SK-N-SH (cell line): ENCODE measurements around the gene STX17. TPM values are rescaled to one million over a fixed set of nuclear protein-coding genes. Genes with fewer than 3 reads are reported as not detected.

Experiments
- CTCF ChIA-PET: fragments of 300-600, 350-600 bp; formaldehyde crosslinking; extraction: SDS; loops from one replicate; lab custom pipeline; 2021; lab: Yijun Ruan, JAX
- POLR2A ChIA-PET: fragments of 350-600 bp; sonication (Branson Sonifier 250); formaldehyde crosslinking; extraction: SDS; loops from one replicate; lab custom pipeline; 2020; ENCODE audit warnings: antibody characterized with exemption, inconsistent platforms; lab: Yijun Ruan, JAX
- DNase-seq: peaks from one replicate; pipeline ENCODE4 v3.0.0; 2012
- H2AFZ ChIP-seq: fragments of 200-600 bp; sonication (generic); 2 replicates; pipeline ENCODE4 v1.8.1; 2016; ENCODE audit warnings: antibody characterized with exemption, mild to moderate bottlenecking, low read depth
- H3F3A ChIP-seq: fragments of 200-600 bp; sonication (generic); replicated peaks from 2 replicates; pipeline ENCODE3; 2016; ENCODE audit warnings: antibody characterized with exemption, mild to moderate bottlenecking; ENCODE audit not compliant: insufficient read depth
- H3K27ac ChIP-seq, 2 experiments: fragments of 200-500 bp in 1 of 2; fragments of 200-600 bp in 1 of 2; sonication (Bioruptor generic) in 1 of 2; sonication (generic), shearing (Covaris generic) in 1 of 2; 2 replicates each; pipeline versions ENCODE4 v1.5.1 to v1.6.1; 2014 to 2016; ENCODE audit warnings: low read depth in 2 of 2, inconsistent platforms in 1 of 2, low read length in 1 of 2, mild to moderate bottlenecking in 1 of 2, mixed read lengths in 1 of 2
- H3K27me3 ChIP-seq: fragments of 200-600 bp; sonication (generic), shearing (Covaris generic); 2 replicates; pipeline ENCODE4 v1.6.1; 2016; ENCODE audit warnings: mixed run types; ENCODE audit not compliant: insufficient read depth
- H3K36me3 ChIP-seq, 2 experiments: fragments of 200-500 bp in 1 of 2; fragments of 200-600 bp in 1 of 2; sonication (Bioruptor generic) in 1 of 2; sonication (generic) in 1 of 2; replicated peaks in 1 of 2; 2 replicates each; pipeline versions ENCODE3 to v1.5.1; 2014 to 2016; ENCODE audit warnings: low read length in 1 of 2, mild to moderate bottlenecking in 1 of 2; ENCODE audit not compliant: insufficient read depth in 2 of 2, control insufficient read depth in 1 of 2
- H3K4me1 ChIP-seq, 2 experiments: fragments of 200-500 bp in 1 of 2; fragments of 200-600 bp in 1 of 2; sonication (Bioruptor generic) in 1 of 2; sonication (generic), shearing (Covaris generic) in 1 of 2; 2 replicates each; pipeline versions ENCODE4 v1.5.1 to v1.6.1; 2014 to 2016; ENCODE audit warnings: low read depth in 1 of 2, low read length in 1 of 2, mixed run types in 1 of 2; ENCODE audit not compliant: insufficient read depth in 2 of 2, control insufficient read depth in 1 of 2
- H3K4me2 ChIP-seq: fragments of 200-600 bp; sonication (generic), shearing (Covaris generic); 2 replicates; pipeline ENCODE4 v1.6.1; 2017; ENCODE audit warnings: mixed run types
- H3K4me3 ChIP-seq, 2 experiments: fragments of 200-500 bp in 1 of 2; fragments of 200-600 bp in 1 of 2; sonication (Bioruptor generic) in 1 of 2; sonication (generic), shearing (Covaris generic) in 1 of 2; 2 replicates each; pipeline versions ENCODE4 v1.5.1 to v1.8.1; 2014 to 2016; ENCODE audit warnings: low read depth in 2 of 2, inconsistent platforms in 1 of 2, low read length in 1 of 2, mild to moderate bottlenecking in 1 of 2, mixed read lengths in 1 of 2, moderate library complexity in 1 of 2
- H3K79me2 ChIP-seq: fragments of 200-600 bp; sonication (generic); 2 replicates; pipeline ENCODE4 v1.8.1; 2017; ENCODE audit warnings: mild to moderate bottlenecking; ENCODE audit not compliant: insufficient read depth
- H3K9ac ChIP-seq: fragments of 200-600 bp; sonication (generic); 2 replicates; pipeline ENCODE4 v1.6.1; 2017; ENCODE audit warnings: mixed run types
- H3K9me2 ChIP-seq: fragments of 200-600 bp; sonication (generic); 2 replicates; pipeline ENCODE4 v1.6.1; 2017; ENCODE audit warnings: mixed run types
- H3K9me3 ChIP-seq: fragments of 200-600 bp; sonication (generic); 2 replicates; pipeline ENCODE4 v1.6.1; 2017; ENCODE audit warnings: mixed run types, mild to moderate bottlenecking, moderate library complexity
- H4K20me1 ChIP-seq: fragments of 200-600 bp; sonication (generic); 2 replicates; pipeline ENCODE4 v1.6.1; 2017; ENCODE audit warnings: mild to moderate bottlenecking, mixed run types; ENCODE audit not compliant: insufficient read depth
- EP300 ChIP-seq, 2 experiments: IDR thresholded peaks; 2 replicates each; pipeline versions ENCODE4 v1.4.0 to v1.6.1; 2012; ENCODE audit warnings: borderline replicate concordance in 1 of 2, low read depth in 1 of 2, low read length in 1 of 2
- FOXJ3 ChIP-seq: sonication (generic); formaldehyde crosslinking; IDR thresholded peaks from 2 replicates; pipeline ENCODE4 v1.5.1; 2020; ENCODE audit warnings: mild to moderate bottlenecking, missing genetic modification reagents
- GATA2 ChIP-seq: sonication (generic); formaldehyde crosslinking; IDR thresholded peaks from 2 replicates; pipeline ENCODE4 v1.5.0; 2020; ENCODE audit warnings: mild to moderate bottlenecking, missing genetic modification reagents
- NFIC ChIP-seq: IDR thresholded peaks from 2 replicates; pipeline ENCODE4 v1.4.0; 2012; ENCODE audit warnings: borderline replicate concordance
- POLR2AphosphoS5 ChIP-seq: IDR thresholded peaks from 2 replicates; pipeline ENCODE4 v1.6.1; 2012; ENCODE audit warnings: low read depth, low read length
- RXRA ChIP-seq: IDR thresholded peaks from 2 replicates; pipeline ENCODE4 v1.4.0; 2012; ENCODE audit warnings: low read depth, mild to moderate bottlenecking, borderline replicate concordance
- TAF1 ChIP-seq: IDR thresholded peaks from 2 replicates; pipeline ENCODE4 v1.6.1; 2012; ENCODE audit warnings: low read depth, mild to moderate bottlenecking, low read length, moderate library complexity, borderline replicate concordance
- TEAD4 ChIP-seq: IDR thresholded peaks from 2 replicates; pipeline ENCODE4 v1.4.0; 2012; ENCODE audit warnings: mild to moderate bottlenecking, borderline replicate concordance; ENCODE audit not compliant: insufficient read depth
- WGBS: methylation state at CpG from one replicate; pipeline ENCODE4 v1.1.6; 2017; ENCODE audit warnings: low lambda C conversion rate; 5-methylcytosine and 5-hydroxymethylcytosine counted together
- polyA plus RNA-seq, 3 experiments: library from polyadenylated mRNA; depleted of rRNA; stranded (reverse); fragments of >200 nt; gene quantifications; 2 replicates each; pipeline ENCODE4 v1.2.3, GENCODE V29; 2012
- TF ChIP-seq, protein P1 (sequence below): fragments of 150-350 bp; IDR thresholded peaks from 2 replicates; pipeline ENCODE4 v1.6.1; 2016; ENCODE audit warnings: mild to moderate bottlenecking, low read depth, low read length
- TF ChIP-seq, protein P2 (sequence below): IDR thresholded peaks from 2 replicates; pipeline ENCODE4 v1.6.1; 2012; ENCODE audit warnings: mild to moderate bottlenecking, low read depth, low read length, moderate library complexity

Gene STX17
- polyA plus RNA-seq, 1 of the 3 experiments (the other 2 are of a cell fraction) = 6.1 TPM

DNA sequence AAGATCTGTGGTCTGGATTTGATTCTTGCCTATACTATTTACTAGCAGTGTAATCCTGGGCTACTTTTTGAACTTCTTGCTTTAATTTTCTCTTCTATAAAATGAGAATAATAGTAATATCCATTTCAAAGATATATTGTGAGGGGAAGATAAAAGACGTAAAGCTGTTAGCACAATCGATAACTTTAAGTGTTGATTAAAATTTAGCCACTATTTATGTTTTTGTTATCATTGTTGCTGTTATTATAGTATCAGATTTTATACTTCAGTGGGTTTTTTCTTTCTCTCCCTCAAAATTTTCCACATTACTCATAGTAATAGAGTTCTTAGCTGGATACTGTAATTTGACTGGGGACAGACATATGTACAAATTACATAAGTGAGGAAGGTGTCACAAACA, 42.0 kb downstream of the STX17 start:
- no peaks in the 10 kb centered on the region for H3K4me1 ChIP-seq
- H2AFZ ChIP-seq = no peak overlapping the region
- 91% methylated on average over 2 of the region's 2 CpGs for WGBS
- no peak overlapping the region; a peak in 1 of 4 replicates for H3K27ac ChIP-seq
- no peak overlapping the region for H3K4me3 ChIP-seq
- 0 out of 2 replicates have a peak, but pooled peaks cover 1% of the 10 kb centered on the region for H3K9me3 ChIP-seq
- DNase-seq = no peak
- TF ChIP-seq, protein P1, sequence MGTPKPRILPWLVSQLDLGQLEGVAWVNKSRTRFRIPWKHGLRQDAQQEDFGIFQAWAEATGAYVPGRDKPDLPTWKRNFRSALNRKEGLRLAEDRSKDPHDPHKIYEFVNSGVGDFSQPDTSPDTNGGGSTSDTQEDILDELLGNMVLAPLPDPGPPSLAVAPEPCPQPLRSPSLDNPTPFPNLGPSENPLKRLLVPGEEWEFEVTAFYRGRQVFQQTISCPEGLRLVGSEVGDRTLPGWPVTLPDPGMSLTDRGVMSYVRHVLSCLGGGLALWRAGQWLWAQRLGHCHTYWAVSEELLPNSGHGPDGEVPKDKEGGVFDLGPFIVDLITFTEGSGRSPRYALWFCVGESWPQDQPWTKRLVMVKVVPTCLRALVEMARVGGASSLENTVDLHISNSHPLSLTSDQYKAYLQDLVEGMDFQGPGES = no peak
- TF ChIP-seq POLR2AphosphoS5 (no peak), EP300 (IDR thresholded peaks at IDR 0.05; ENCODE audit: borderline replicate concordance in 1 of 2, low read depth in 1 of 2, low read length in 1 of 2) (no peak), GATA2 (CRISPR knock-in tag) (no peak), TEAD4 (no peak), RXRA (no peak), TAF1 (no peak), FOXJ3 (CRISPR knock-in tag) (no peak)
- no peaks in the 10 kb centered on the region for H4K20me1 ChIP-seq
- CTCF ChIA-PET = interaction anchor here (1.4 to 1.6 kb wide), 2 partner anchors 11 to 764 kb away, joined by 3 read pairs; no protein-coding TSS in a partner anchor
- POLR2A ChIA-PET = no interaction called here
- peaks cover 13% of the 10 kb centered on the region for H3F3A ChIP-seq
- no peaks in the 10 kb centered on the region for H3K9me2 ChIP-seq
- H3K4me2 ChIP-seq = no peak overlapping the region
- no peaks in the 10 kb centered on the region for H3K79me2 ChIP-seq
- no peaks in the 10 kb centered on the region for H3K27me3 ChIP-seq
- no peak overlapping the region for H3K9ac ChIP-seq
- H3K36me3 ChIP-seq = peaks cover 15 to 18% of the 10 kb centered on the region in 2 experiments

DNA sequence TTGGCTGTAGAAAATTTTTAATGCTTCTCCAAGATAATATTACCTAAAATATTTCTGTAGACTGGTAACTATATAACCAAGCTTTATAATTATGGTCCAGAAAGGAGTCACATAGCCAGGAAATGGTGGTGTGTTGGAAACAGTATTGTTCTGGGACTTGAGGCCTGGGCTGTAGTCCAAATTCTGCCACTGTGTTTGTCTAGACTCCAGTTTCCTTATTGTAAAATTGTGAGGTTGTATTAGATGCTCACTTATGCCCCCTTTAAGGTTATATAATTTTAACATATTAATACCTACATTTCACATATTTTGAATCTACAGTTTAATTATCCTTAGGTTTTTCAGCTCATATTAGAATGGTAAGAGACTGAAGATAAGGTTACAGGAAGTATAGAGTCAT, 42.4 kb downstream of the STX17 start:
- no peaks in the 10 kb centered on the region for H3K4me1 ChIP-seq
- 0 out of 2 replicates have a peak, but pooled peaks cover 5% of the 10 kb centered on the region for H3K9me3 ChIP-seq
- peaks cover 15 to 22% of the 10 kb centered on the region in 2 experiments for H3K36me3 ChIP-seq
- no peak overlapping the region for H3K4me3 ChIP-seq
- peaks cover 13% of the 10 kb centered on the region for H3F3A ChIP-seq
- H3K79me2 ChIP-seq = no peaks in the 10 kb centered on the region
- H4K20me1 ChIP-seq = no peaks in the 10 kb centered on the region
- ChIA-PET POLR2A (no interaction called here), CTCF (interaction anchor here (1.6 kb wide), 1 partner anchor 764 kb away, joined by 3 read pairs; no protein-coding TSS in a partner anchor)
- no peak overlapping the region for H2AFZ ChIP-seq
- no peak for DNase-seq
- H3K27ac ChIP-seq = no peak overlapping the region; a peak in 1 of 4 replicates
- H3K9me2 ChIP-seq = no peaks in the 10 kb centered on the region
- H3K9ac ChIP-seq = no peak overlapping the region
- no peak overlapping the region for H3K4me2 ChIP-seq
- no peaks in the 10 kb centered on the region for H3K27me3 ChIP-seq
- TF ChIP-seq, protein P2, sequence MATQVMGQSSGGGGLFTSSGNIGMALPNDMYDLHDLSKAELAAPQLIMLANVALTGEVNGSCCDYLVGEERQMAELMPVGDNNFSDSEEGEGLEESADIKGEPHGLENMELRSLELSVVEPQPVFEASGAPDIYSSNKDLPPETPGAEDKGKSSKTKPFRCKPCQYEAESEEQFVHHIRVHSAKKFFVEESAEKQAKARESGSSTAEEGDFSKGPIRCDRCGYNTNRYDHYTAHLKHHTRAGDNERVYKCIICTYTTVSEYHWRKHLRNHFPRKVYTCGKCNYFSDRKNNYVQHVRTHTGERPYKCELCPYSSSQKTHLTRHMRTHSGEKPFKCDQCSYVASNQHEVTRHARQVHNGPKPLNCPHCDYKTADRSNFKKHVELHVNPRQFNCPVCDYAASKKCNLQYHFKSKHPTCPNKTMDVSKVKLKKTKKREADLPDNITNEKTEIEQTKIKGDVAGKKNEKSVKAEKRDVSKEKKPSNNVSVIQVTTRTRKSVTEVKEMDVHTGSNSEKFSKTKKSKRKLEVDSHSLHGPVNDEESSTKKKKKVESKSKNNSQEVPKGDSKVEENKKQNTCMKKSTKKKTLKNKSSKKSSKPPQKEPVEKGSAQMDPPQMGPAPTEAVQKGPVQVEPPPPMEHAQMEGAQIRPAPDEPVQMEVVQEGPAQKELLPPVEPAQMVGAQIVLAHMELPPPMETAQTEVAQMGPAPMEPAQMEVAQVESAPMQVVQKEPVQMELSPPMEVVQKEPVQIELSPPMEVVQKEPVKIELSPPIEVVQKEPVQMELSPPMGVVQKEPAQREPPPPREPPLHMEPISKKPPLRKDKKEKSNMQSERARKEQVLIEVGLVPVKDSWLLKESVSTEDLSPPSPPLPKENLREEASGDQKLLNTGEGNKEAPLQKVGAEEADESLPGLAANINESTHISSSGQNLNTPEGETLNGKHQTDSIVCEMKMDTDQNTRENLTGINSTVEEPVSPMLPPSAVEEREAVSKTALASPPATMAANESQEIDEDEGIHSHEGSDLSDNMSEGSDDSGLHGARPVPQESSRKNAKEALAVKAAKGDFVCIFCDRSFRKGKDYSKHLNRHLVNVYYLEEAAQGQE = no peak
- TF ChIP-seq FOXJ3 (CRISPR knock-in tag) = no peak
- no peak for TF ChIP-seq NFIC
